IPS-NIHi11 (cell line): ENCODE data around the gene NTRK2.
A peak's percentile ranks its signal among the peaks of the same experiment; 100 is the strongest.

ENCODE experiments used
- DNase-seq: peaks from one replicate; pipeline ENCODE4 v3.0.0; 2012; ENCODE audit warnings: mixed read lengths, low spot score

NTRK2 gene

GRCh38 chr9:84669288-84670137 is at the start of gene NTRK2:
NTRK2 (plus strand) TSS chr9:84669729; CDS start chr9:84670749, 1,020 bp downstream.
- DNase-seq, result peak; percentile 50

- DNase-seq, result no peak
Observed at GRCh38 chr9:84620338-84620737, 49.2 kb upstream of the NTRK2 start.

- no peak for DNase-seq
Observed at GRCh38 chr9:84621811-84622210, 47.7 kb upstream of the NTRK2 start.

GRCh38 chr9:84622981-84623380 is 46.5 kb upstream of the NTRK2 start:
- DNase-seq, result no peak

GRCh38 chr9:84636436-84636835 is 33.1 kb upstream of the NTRK2 start:
- no peak for DNase-seq

- no peak for DNase-seq
Observed at GRCh38 chr9:84642553-84643141, 26.9 kb upstream of the NTRK2 start.

- no peak for DNase-seq
Observed at GRCh38 chr9:84647699-84648098, 21.8 kb upstream of the NTRK2 start.

- no peak for DNase-seq
Observed at GRCh38 chr9:84652496-84653120, 16.9 kb upstream of the NTRK2 start.

- DNase-seq, result no peak
Observed at GRCh38 chr9:84655447-84655846, 14.1 kb upstream of the NTRK2 start.

GRCh38 chr9:84659313-84659712 is 10.2 kb upstream of the NTRK2 start:
- peak; percentile 5 for DNase-seq

- no peak for DNase-seq
Observed at GRCh38 chr9:84659773-84660172, 9.8 kb upstream of the NTRK2 start.

- peak; percentile 37 for DNase-seq
Observed at GRCh38 chr9:84667571-84668195, 1.8 kb upstream of the NTRK2 start.

GRCh38 chr9:84668196-84669012 is 1.1 kb upstream of the NTRK2 start:
- peak; percentile 92 for DNase-seq

- DNase-seq, result no peak
Observed at GRCh38 chr9:84669013-84669287, 579 bp upstream of the NTRK2 start.

GRCh38 chr9:84670138-84671041 is 861 bp downstream of the NTRK2 start:
- peak; percentile 45 for DNase-seq

GRCh38 chr9:84671586-84672521 is 2.3 kb downstream of the NTRK2 start:
- DNase-seq, result no peak

GRCh38 chr9:84673806-84674205 is 4.3 kb downstream of the NTRK2 start:
- no peak for DNase-seq

GRCh38 chr9:84677080-84677479 is 7.6 kb downstream of the NTRK2 start:
- no peak for DNase-seq

GRCh38 chr9:84679571-84679970 is 10.0 kb downstream of the NTRK2 start:
- no peak for DNase-seq
